HG03460 (cell line): ENCODE data around the gene GSAP.
"Not testable (repeated sequence)": the region's sequence is repeated elsewhere in the genome, so short reads cannot be mapped to it uniquely, and the experiment has no call there.

ENCODE experiments used
- ATAC-seq: cut with Tn5 transposase; IDR thresholded peaks from one replicate; pipeline ENCODE4 v1.9.1; 2021; ENCODE audit not compliant: unreplicated experiment

GSAP gene

GRCh38 chr7:77415823-77416620 lies at the start of gene GSAP:
Gene GSAP (minus strand): TSS chr7:77416349. CDS start chr7:77416321, 28 bp downstream.
- ATAC-seq, result peak; percentile 53

DNA sequence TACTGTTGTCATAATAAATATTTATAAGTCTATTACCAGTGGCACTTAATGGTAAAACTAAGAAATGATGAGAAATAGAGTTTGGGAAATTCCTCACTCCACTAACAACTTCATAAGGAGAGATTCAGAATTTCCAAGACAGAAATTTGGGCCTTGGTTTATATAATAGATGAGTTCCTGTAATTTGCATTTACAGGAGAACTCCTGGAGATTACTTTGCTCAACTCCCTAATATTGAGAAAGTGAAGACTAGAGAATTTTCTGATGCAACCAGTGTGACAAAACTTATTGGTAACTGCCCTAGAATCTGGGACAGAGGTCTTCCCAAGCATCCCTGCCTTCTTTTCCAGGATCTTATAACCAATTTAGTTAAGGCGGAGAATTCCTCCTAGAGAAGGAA lies 49.1 kb upstream of the GSAP start:
- ATAC-seq, result no peak

DNA sequence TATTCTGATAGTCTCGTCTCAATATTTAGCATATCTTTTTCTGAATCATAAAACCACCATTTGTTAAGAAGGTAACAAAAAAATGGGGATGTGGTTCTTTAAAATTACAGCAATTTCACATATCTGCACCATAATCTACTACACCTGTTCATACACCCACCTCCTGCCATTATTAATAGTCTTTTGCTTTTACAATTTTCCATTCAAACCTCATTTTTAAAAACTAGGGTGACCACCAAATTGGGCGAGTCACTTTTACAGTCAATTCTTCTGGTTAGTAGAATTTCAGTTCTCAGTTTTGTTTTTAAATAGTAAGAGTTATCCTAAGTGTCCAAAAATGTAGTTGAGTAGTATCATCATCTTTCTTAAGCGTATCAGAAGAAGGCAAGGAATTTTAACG lies 48.4 kb upstream of the GSAP start:
- ATAC-seq, result no peak

DNA sequence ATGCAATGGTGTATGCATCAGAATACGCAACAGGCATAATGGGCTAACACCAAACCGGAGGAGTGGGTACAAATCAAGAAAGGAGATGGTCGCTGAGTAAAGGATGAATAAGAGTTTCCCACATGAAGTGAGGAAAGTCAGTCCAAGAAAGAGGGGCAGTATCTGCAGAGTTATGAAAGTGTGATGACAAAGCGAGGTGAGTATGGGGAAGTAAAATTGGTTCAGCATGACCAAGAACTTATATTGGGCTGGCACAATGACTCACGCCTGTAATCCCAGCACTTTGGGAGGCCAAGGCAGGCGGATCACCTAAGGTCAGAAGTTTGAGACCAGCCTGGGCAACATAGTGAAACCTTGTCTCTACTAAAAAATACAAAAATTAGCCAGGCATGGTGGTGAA lies 47.5 kb upstream of the GSAP start:
- peak; percentile 48 for ATAC-seq

DNA sequence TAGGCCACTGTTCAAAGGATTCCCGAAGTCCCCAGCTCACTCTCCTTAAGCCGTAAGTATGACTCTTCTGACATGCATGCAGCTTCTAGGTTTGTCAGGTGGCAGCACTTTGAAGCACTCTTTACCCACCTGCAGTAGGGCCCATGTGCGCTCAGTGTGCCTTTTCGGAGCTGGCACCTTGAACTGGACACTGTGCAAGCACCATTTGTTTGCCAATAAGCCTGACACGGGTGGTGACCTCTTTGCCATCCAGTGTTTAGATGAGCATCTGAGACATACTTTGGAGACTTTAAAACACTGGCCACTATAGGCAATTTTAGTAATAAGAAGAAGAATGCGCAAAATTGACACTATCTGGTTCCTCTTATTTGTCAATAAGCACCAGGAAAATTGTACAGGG lies 45.7 kb upstream of the GSAP start:
- no peak for ATAC-seq

- ATAC-seq, result no peak
Measured at GRCh38 chr7:77461246-77461645, 45.1 kb upstream of the GSAP start.

DNA sequence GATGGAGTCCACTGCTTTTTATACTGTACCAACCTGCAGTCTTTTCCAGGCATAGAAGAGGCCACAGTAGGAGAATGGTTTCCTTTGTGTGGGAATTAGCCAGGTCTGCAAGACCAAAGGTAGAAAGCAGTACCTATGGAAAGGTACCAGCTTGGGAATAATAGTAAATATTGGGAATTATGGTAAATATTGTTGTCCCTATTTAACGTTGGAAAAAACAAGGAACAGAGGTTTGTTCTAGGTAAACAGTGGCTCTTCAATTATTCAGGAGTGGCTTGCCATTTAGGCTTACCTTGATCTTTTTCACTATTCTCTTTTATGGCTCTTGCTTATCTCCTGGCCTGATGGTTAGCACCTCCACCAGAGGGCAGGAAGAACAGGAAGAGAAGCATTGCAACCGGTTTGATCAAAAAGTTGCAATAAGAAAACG lies 43.9 kb upstream of the GSAP start:
- ATAC-seq, result no peak

GRCh38 chr7:77459311-77459726 lies 43.2 kb upstream of the GSAP start:
- no peak for ATAC-seq

DNA sequence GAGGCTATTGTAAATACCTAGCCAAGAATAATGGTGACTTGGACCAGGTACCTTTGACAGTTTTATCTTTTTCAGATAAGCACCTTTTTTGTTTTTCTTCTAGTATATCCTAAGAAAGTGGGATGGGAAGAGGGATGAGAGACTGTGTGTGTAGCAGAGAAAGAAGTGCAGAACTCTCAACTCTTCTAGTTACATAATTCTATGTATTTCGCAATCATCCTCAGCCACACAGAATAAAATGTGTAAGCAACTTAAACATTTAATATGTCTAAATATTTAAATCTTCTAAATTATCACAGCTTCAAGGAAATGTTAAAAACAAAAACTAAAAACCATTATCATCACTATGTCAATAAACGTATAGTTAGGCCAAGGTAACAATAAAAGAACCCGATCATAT lies 42.6 kb upstream of the GSAP start:
- no peak for ATAC-seq

- ATAC-seq, result no peak
Measured at GRCh38 chr7:77457779-77458178, 41.6 kb upstream of the GSAP start.

GRCh38 chr7:77456696-77457095 lies 40.5 kb upstream of the GSAP start:
- ATAC-seq, result no peak

GRCh38 chr7:77455321-77455720 lies 39.2 kb upstream of the GSAP start:
- ATAC-seq, result no peak

DNA sequence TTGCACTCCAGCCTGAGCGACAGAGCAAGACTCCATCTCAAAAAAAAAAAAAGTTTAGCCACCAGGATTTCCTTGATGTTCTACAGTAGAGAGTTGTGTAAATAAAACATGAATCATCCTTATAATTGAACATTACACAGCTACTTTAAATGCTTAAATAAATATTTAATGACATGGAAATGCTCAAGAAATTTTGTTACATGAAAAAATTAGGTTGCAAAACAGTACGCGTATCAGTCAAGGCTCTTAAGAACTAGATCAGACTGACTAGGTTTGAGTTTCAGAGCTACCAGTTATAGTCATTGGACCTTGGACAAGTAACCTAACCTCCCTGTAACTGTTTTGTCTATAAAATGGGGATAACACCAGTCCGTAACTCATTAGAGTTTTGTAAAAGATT lies 38.7 kb upstream of the GSAP start:
- ATAC-seq, result no peak

DNA sequence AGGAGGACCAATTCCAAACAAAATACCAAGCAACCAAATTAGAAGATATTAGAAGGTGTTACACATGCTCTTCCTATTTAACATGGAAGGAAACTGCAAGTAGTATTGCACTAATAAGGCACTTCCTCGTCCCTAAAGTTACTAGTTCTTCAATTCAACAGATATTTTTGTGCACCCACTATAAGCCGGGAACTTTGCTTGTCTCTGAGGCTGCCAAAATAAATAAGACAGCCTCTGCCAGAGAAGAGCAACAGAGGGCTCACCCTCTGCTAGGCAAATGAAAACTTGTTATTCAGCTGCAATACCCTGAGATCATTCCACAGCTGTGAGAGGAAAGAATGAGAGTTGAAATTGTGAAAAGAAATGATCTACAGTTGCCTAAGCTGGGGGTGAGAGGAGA lies 37.4 kb upstream of the GSAP start:
- ATAC-seq, result no peak

DNA sequence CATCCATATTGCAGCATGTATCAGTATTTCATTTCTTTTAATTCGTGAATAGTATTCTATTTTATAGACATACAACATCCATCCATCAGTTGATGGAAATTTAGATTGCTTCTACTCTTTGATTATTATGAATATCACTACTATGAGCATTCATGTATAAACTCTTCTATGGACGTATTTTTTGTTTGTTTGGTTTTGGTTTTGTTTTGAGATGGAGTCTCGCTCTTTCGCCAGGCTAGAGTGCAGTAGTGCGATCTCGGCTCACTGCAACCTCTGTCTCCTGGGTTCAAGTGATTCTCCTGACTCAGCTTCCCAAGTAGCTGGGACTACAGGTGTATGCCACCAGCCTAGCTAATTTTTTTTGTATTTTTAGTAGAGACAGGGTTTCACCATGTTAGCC lies 35.8 kb upstream of the GSAP start:
- ATAC-seq, result not testable (repeated sequence)

- ATAC-seq, result no peak
Measured at GRCh38 chr7:77450613-77451012, 34.5 kb upstream of the GSAP start.

DNA sequence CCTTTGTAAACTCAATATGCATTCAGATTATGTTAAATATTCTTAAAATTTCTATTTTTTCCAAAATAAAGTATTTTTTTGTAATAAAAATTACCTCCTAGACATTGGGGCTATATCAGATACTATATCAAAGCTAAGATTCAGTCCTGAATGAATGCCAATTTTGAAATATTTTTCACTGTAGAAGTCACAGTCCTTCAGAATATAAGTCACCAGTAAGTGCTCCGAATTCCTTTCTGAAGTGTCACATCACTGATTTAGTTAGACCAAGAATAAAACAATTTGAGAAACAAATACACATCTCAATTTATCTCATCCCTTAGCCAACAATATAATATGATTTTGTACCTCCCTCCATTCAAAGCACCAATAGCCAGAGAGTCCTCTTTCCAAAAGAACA lies 33.9 kb upstream of the GSAP start:
- no peak for ATAC-seq

DNA sequence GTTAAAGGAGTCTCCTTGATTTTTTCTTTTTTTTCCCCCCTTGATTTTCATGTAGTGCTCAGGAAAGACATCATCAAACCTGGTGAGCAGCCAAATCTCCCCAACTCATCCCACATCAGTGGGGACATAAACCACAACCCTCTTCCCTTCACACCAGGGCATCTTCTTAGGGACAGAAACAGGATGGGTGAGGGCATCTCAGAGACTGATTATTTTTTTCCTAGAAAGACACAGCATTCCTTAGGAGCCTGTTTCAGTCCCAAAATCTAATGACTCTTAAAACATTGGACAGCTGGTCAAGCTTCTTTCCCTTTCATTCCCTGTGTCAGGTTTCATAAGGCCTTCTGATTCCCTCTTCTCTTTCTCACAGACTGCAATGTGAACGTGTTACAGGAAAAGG lies 31.5 kb upstream of the GSAP start:
- ATAC-seq, result no peak

DNA sequence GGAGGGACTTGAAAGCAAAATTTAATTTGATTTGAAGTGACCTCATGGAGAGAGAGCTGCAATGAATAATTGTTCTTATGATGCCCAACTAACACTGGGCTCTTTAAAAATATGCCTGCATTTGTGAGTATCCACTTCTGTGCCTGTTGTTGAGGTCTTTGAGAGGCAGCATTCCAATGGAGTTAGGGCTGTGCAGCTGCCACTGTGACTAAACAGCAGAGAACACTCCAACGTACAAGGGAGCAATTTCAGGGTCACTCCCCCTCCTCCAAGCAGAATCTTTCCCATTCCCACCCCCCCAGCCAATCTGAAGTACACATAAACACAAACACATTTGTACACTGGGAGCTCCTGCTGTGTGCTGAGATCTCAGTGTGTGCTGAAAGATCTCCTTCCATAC lies 28.0 kb upstream of the GSAP start:
- no peak for ATAC-seq

GRCh38 chr7:77443042-77443441 lies 26.9 kb upstream of the GSAP start:
- ATAC-seq, result no peak

GRCh38 chr7:77442636-77443035 lies 26.5 kb upstream of the GSAP start:
- no peak for ATAC-seq

DNA sequence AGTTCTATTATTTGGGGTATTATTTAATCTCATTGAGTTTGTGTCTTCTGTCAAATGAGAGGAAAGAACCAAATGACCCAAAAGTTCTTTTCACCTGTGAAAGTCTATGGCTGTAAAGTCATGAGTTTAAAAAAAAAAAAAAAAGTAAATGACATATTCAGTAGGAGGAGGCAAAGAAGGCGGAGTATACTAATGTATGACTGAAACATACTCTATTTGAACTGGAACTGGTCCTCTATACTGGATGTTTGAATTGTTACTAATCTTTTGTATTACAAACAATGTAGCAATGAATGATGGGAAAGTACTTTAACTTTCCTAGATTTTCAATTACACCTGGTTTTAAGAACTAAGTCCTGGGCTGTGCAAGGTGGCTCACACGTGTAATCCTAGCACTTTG lies 24.9 kb upstream of the GSAP start:
- no peak for ATAC-seq

DNA sequence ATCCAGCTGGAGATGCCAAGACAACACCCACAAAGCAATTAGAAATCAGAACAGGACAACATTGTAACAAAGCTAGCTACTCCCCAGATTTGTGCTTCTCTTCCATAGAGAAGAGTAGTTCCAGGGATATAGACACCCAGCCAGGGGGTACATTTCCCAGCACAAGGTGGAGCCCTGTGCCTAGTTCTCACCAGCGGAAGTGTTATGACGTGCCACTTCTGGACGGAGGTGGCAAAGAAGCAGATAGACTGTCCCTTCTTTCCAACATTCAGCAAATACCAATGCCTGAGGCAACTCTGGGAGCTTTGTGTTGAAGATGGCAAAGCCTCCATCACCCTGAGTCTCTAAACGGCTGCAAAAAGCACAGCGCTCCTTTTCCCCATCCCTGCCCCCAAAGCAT lies 23.4 kb upstream of the GSAP start:
- ATAC-seq, result no peak
